Vagina (tissue), 2 donors: ENCODE measurements around the gene RMDN2.

Source experiments
- POLR2A ChIP-seq, 2 donors: fragments of 450-650 bp; IDR thresholded peaks; one replicate each; pipeline ENCODE4 v1.6.1; 2017; ENCODE audit warnings: antibody characterized with exemption in 2 of 2, mild to moderate bottlenecking in 2 of 2, moderate library complexity in 2 of 2
- POLR2AphosphoS5 ChIP-seq, 2 donors: sonication (generic); formaldehyde crosslinking; IDR thresholded peaks; one replicate each; pipeline ENCODE4 v1.9.0; 2017; ENCODE audit warnings: antibody characterized with exemption in 2 of 2, mild to moderate bottlenecking in 2 of 2, low read depth in 1 of 2; ENCODE audit not compliant: insufficient read depth in 1 of 2
- TF ChIP-seq, protein P1 (sequence below), 3 experiments: fragments of 450-650 bp in 2 of 3; fragments of 200-600 bp in 1 of 3; sonication (generic) in 1 of 3; IDR thresholded peaks; one replicate each; pipeline ENCODE4 v1.5.1; 2017 to 2019; ENCODE audit warnings: antibody characterized with exemption in 3 of 3, mild to moderate bottlenecking in 2 of 3, moderate library complexity in 2 of 3

- TF ChIP-seq, protein P1, sequence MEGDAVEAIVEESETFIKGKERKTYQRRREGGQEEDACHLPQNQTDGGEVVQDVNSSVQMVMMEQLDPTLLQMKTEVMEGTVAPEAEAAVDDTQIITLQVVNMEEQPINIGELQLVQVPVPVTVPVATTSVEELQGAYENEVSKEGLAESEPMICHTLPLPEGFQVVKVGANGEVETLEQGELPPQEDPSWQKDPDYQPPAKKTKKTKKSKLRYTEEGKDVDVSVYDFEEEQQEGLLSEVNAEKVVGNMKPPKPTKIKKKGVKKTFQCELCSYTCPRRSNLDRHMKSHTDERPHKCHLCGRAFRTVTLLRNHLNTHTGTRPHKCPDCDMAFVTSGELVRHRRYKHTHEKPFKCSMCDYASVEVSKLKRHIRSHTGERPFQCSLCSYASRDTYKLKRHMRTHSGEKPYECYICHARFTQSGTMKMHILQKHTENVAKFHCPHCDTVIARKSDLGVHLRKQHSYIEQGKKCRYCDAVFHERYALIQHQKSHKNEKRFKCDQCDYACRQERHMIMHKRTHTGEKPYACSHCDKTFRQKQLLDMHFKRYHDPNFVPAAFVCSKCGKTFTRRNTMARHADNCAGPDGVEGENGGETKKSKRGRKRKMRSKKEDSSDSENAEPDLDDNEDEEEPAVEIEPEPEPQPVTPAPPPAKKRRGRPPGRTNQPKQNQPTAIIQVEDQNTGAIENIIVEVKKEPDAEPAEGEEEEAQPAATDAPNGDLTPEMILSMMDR (IDR thresholded peaks at IDR 0.05): no peak
- TF ChIP-seq POLR2AphosphoS5 (IDR thresholded peaks at IDR 0.05; ENCODE audit: insufficient read depth in 1 of 2, low read depth in 1 of 2) (no peak), POLR2A (IDR thresholded peaks at IDR 0.05) (no peak)
Measured at GRCh38 chr2:38057651-38058410, 132.7 kb downstream of the RMDN2 start.
